CD4-positive, alpha-beta T cell treated with Interleukin-6 at 100 ng/mL for 8 hours (primary cell): ENCODE measurements around the gene DPYD.

ENCODE experiments used
- DNase-seq: peaks from one replicate; pipeline ENCODE4 v3.0.0-alpha.2; 2020; ENCODE audit warnings: mixed read lengths, low spot score

The DPYD gene

GRCh38 chr1:97533358-97533757, 387.5 kb downstream of the DPYD start:
- DNase-seq, result no peak

GRCh38 chr1:97529600-97529999, 391.2 kb downstream of the DPYD start:
- DNase-seq, result no peak

GRCh38 chr1:97524211-97524610, 396.6 kb downstream of the DPYD start:
- no peak for DNase-seq

GRCh38 chr1:97516588-97516987, 404.2 kb downstream of the DPYD start:
- no peak for DNase-seq

- no peak for DNase-seq
These were observed 412.1 kb downstream of the DPYD start for GRCh38 chr1:97508653-97509218.

GRCh38 chr1:97507863-97508262, 413.0 kb downstream of the DPYD start:
- no peak for DNase-seq

GRCh38 chr1:97506368-97506767, 414.5 kb downstream of the DPYD start:
- no peak for DNase-seq

- no peak for DNase-seq
These were observed 415.0 kb downstream of the DPYD start for GRCh38 chr1:97505816-97506215.

- DNase-seq, result no peak
These were observed 415.5 kb downstream of the DPYD start for GRCh38 chr1:97505289-97505688.

GRCh38 chr1:97502360-97502759, 418.5 kb downstream of the DPYD start:
- DNase-seq, result no peak

GRCh38 chr1:97501628-97502027, 419.2 kb downstream of the DPYD start:
- DNase-seq, result no peak

GRCh38 chr1:97500760-97501159, 420.1 kb downstream of the DPYD start:
- no peak for DNase-seq

GRCh38 chr1:97499667-97500066, 421.2 kb downstream of the DPYD start:
- no peak for DNase-seq

- DNase-seq, result no peak
These were observed 431.0 kb downstream of the DPYD start for GRCh38 chr1:97489834-97490233.

- no peak for DNase-seq
These were observed 432.3 kb downstream of the DPYD start for GRCh38 chr1:97488530-97488929.

GRCh38 chr1:97482022-97482421, 438.8 kb downstream of the DPYD start:
- DNase-seq, result no peak

- DNase-seq, result no peak
These were observed 453.4 kb downstream of the DPYD start for GRCh38 chr1:97467445-97467844.

- no peak for DNase-seq
These were observed 456.5 kb downstream of the DPYD start for GRCh38 chr1:97464305-97464704.

GRCh38 chr1:97461782-97462181, 459.1 kb downstream of the DPYD start:
- no peak for DNase-seq

- no peak for DNase-seq
These were observed 463.3 kb downstream of the DPYD start for GRCh38 chr1:97457446-97458089.

- DNase-seq, result no peak
These were observed 468.9 kb downstream of the DPYD start for GRCh38 chr1:97451944-97452343.

- no peak for DNase-seq
These were observed 469.6 kb downstream of the DPYD start for GRCh38 chr1:97451046-97451826.

GRCh38 chr1:97441966-97442365, 478.9 kb downstream of the DPYD start:
- DNase-seq, result no peak

GRCh38 chr1:97433824-97434177, 487.0 kb downstream of the DPYD start:
- DNase-seq, result no peak
